ENCODE measurements around the gene TMPRSS2.

Gene TMPRSS2

GRCh38 chr21:41470054-41470453, 37.9 kb downstream of the TMPRSS2 start:
- no peak overlapping the region for H3K4me3 ChIP-seq (ENCODE audit: low read length)

GRCh38 chr21:41466024-41466820, 41.7 kb downstream of the TMPRSS2 start:
- Histone ChIP-seq H3K9me3 (ENCODE audit: low read length) (no peaks in the 10 kb centered on the region), H3K27me3 (ENCODE audit: insufficient read depth, low read length) (no peaks in the 10 kb centered on the region), H3K4me1 (ENCODE audit: insufficient read depth, low read length) (no peaks in the 10 kb centered on the region), H3K4me3 (ENCODE audit: low read length) (no peak overlapping the region), H2AFZ (ENCODE audit: low read depth, low read length) (no peak overlapping the region), H3K36me3 (ENCODE audit: insufficient read depth, low read length) (no peaks in the 10 kb centered on the region)

More at GRCh38 chr21:41470054-41470453, 37.9 kb downstream of the TMPRSS2 start:
- no peaks in the 10 kb centered on the region for H3K27me3 ChIP-seq (ENCODE audit: insufficient read depth, low read length)
- no peaks in the 10 kb centered on the region for H3K36me3 ChIP-seq (ENCODE audit: insufficient read depth, low read length)
- H3K9me3 ChIP-seq (ENCODE audit: low read length): no peaks in the 10 kb centered on the region
- no peaks in the 10 kb centered on the region for H3K4me1 ChIP-seq (ENCODE audit: insufficient read depth, low read length)
- no peak overlapping the region for H2AFZ ChIP-seq (ENCODE audit: low read depth, low read length)

DNA sequence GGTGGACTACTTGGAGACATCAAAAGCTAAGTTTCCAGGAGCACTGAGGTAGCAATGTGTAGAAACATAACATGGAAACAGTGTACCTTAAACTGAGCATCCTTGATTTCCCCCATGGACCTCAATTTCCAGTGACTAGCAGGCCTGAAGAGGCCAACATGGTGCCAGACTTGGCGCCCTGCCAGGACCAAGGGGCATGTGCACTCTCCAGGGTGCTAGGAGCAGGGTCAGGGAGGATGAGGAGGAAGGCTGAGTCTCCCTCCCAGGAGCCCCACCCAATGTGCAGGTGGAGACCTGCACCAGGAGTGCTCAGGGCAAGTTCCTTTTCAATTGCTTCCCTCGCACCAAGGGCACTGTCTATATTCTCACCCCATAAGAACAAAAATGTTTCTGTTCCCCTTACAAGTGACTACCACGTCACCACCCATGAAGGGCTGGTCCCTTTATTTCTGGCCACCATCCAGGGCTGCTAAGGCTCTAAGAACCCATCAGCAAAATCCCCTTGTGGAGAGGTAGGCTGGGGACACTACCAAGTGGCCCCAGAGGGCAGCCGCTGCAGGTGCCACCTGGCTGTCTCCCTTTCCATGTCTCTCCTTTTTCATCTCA, 42.7 kb downstream of the TMPRSS2 start:
- no peaks in the 10 kb centered on the region for H3K27me3 ChIP-seq (ENCODE audit: insufficient read depth, low read length)
- no peak overlapping the region for H3K4me3 ChIP-seq (ENCODE audit: low read length)
- H3K9me3 ChIP-seq (ENCODE audit: low read length): no peaks in the 10 kb centered on the region
- H3K4me1 ChIP-seq (ENCODE audit: insufficient read depth, low read length): no peaks in the 10 kb centered on the region
- no peak overlapping the region for H2AFZ ChIP-seq (ENCODE audit: low read depth, low read length)
- H3K36me3 ChIP-seq (ENCODE audit: insufficient read depth, low read length): no peaks in the 10 kb centered on the region

DNA sequence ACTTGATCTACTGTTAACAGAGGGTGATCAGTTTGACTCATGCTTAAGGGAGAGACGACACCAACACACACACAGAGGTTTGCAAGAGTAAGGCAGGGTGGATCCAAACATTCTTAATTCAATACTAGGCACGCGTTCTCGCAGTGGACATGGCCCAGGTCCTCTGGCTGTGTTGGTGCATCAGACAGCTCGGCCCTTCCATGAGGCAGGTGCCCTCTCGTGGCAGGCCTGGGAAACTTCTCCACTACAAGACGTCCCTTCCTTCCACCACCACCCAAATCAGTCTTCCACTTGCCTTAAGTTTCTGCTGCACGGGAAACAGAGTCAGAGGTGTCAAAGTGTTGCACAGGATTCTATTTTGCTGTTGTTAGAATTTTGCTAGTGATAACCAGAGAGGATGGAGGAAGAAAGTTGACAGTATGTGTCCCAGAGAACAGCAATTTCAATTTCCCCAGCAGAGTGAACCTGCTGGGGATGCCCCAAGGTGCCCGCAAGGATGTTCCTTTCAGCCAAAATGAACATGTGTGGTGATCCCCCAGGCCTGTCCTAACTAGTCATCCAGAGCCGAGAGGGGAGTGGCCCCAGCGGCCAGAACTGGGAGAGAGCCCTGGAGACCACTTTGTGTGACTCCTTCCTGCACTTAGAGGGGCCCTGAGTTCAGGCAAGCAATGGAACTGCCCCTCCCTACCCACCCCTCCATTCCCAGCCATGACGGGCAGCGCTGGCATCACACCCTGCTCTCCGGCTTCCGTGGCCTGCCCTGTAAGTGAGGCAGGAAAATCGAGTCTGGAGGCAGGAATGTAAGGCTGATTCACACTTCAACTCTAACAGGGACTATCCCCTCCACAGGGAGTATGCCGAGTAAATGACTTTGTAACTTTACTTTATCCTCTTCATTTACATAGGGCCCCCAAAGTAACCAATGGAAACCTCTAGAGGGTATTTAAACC, 47.1 kb downstream of the TMPRSS2 start:
- Histone ChIP-seq H3K9me3 (ENCODE audit: low read length) (no peaks in the 10 kb centered on the region), H2AFZ (ENCODE audit: low read depth, low read length) (no peak overlapping the region), H3K4me1 (ENCODE audit: insufficient read depth, low read length) (no peaks in the 10 kb centered on the region), H3K4me3 (ENCODE audit: low read length) (no peak overlapping the region), H3K27me3 (ENCODE audit: insufficient read depth, low read length) (no peaks in the 10 kb centered on the region), H3K36me3 (ENCODE audit: insufficient read depth, low read length) (no peaks in the 10 kb centered on the region)

- Histone ChIP-seq H3K4me3 (ENCODE audit: low read length) (no peak overlapping the region), H3K36me3 (ENCODE audit: insufficient read depth, low read length) (no peaks in the 10 kb centered on the region), H3K4me1 (ENCODE audit: insufficient read depth, low read length) (no peaks in the 10 kb centered on the region), H2AFZ (ENCODE audit: low read depth, low read length) (no peak overlapping the region), H3K27me3 (ENCODE audit: insufficient read depth, low read length) (no peaks in the 10 kb centered on the region), H3K9me3 (ENCODE audit: low read length) (no peaks in the 10 kb centered on the region)
These were observed 47.9 kb downstream of the TMPRSS2 start for GRCh38 chr21:41459884-41460534.

GRCh38 chr21:41458559-41458958, 49.4 kb downstream of the TMPRSS2 start:
- H3K9me3 ChIP-seq (ENCODE audit: low read length): no peaks in the 10 kb centered on the region
- no peaks in the 10 kb centered on the region for H3K27me3 ChIP-seq (ENCODE audit: insufficient read depth, low read length)
- no peak overlapping the region for H3K4me3 ChIP-seq (ENCODE audit: low read length)
- H3K4me1 ChIP-seq (ENCODE audit: insufficient read depth, low read length): no peaks in the 10 kb centered on the region
- no peaks in the 10 kb centered on the region for H3K36me3 ChIP-seq (ENCODE audit: insufficient read depth, low read length)
- H2AFZ ChIP-seq (ENCODE audit: low read depth, low read length): no peak overlapping the region

- Histone ChIP-seq H3K36me3 (ENCODE audit: insufficient read depth, low read length) (no peaks in the 10 kb centered on the region), H3K4me1 (ENCODE audit: insufficient read depth, low read length) (no peaks in the 10 kb centered on the region), H2AFZ (ENCODE audit: low read depth, low read length) (no peak overlapping the region), H3K27me3 (ENCODE audit: insufficient read depth, low read length) (no peaks in the 10 kb centered on the region), H3K4me3 (ENCODE audit: low read length) (no peak overlapping the region), H3K9me3 (ENCODE audit: low read length) (no peaks in the 10 kb centered on the region)
These were observed 49.8 kb downstream of the TMPRSS2 start for GRCh38 chr21:41458121-41458520.

DNA sequence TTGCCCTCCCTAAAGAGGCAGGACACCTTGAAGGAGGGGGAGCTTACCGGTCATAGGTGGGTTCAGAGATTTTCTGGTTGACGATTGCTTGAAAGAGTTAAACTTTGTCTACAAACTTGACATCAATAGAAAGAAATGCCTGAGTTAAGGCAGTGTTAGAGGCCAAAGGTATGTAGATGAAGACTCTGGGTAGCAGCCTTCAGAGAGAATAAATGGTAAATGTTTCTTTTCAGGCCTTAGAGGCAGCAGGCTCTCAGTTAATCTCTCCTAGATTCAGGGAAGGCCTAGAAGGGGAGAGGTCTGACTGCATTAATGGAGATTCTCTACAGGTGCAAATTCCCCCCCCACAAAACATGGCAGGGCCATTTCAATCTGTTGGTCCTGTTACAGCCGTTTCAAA, 54.2 kb downstream of the TMPRSS2 start:
- Histone ChIP-seq H3K4me3 (ENCODE audit: low read length) (no peak overlapping the region), H3K36me3 (ENCODE audit: insufficient read depth, low read length) (no peaks in the 10 kb centered on the region), H3K27me3 (ENCODE audit: insufficient read depth, low read length) (no peaks in the 10 kb centered on the region), H2AFZ (ENCODE audit: low read depth, low read length) (no peak overlapping the region), H3K9me3 (ENCODE audit: low read length) (no peaks in the 10 kb centered on the region), H3K4me1 (ENCODE audit: insufficient read depth, low read length) (no peaks in the 10 kb centered on the region)

GRCh38 chr21:41453198-41453597, 54.8 kb downstream of the TMPRSS2 start:
- no peaks in the 10 kb centered on the region for H3K36me3 ChIP-seq (ENCODE audit: insufficient read depth, low read length)
- no peaks in the 10 kb centered on the region for H3K4me1 ChIP-seq (ENCODE audit: insufficient read depth, low read length)
- H3K27me3 ChIP-seq (ENCODE audit: insufficient read depth, low read length): no peaks in the 10 kb centered on the region
- H3K9me3 ChIP-seq (ENCODE audit: low read length): no peaks in the 10 kb centered on the region
- no peak overlapping the region for H2AFZ ChIP-seq (ENCODE audit: low read depth, low read length)
- no peak overlapping the region for H3K4me3 ChIP-seq (ENCODE audit: low read length)

GRCh38 chr21:41451753-41452676, 55.9 kb downstream of the TMPRSS2 start:
- no peaks in the 10 kb centered on the region for H3K36me3 ChIP-seq (ENCODE audit: insufficient read depth, low read length)
- no peaks in the 10 kb centered on the region for H3K27me3 ChIP-seq (ENCODE audit: insufficient read depth, low read length)
- no peak overlapping the region for H3K4me3 ChIP-seq (ENCODE audit: low read length)
- H3K9me3 ChIP-seq (ENCODE audit: low read length): no peaks in the 10 kb centered on the region
- no peak overlapping the region for H2AFZ ChIP-seq (ENCODE audit: low read depth, low read length)
- no peaks in the 10 kb centered on the region for H3K4me1 ChIP-seq (ENCODE audit: insufficient read depth, low read length)

GRCh38 chr21:41449613-41450012, 58.3 kb downstream of the TMPRSS2 start:
- Histone ChIP-seq H2AFZ (ENCODE audit: low read depth, low read length) (no peak overlapping the region), H3K9me3 (ENCODE audit: low read length) (no peaks in the 10 kb centered on the region), H3K4me3 (ENCODE audit: low read length) (no peak overlapping the region), H3K27me3 (ENCODE audit: insufficient read depth, low read length) (no peaks in the 10 kb centered on the region), H3K36me3 (ENCODE audit: insufficient read depth, low read length) (no peaks in the 10 kb centered on the region), H3K4me1 (ENCODE audit: insufficient read depth, low read length) (no peaks in the 10 kb centered on the region)

GRCh38 chr21:41447356-41447755, 60.6 kb downstream of the TMPRSS2 start:
- no peak overlapping the region for H2AFZ ChIP-seq (ENCODE audit: low read depth, low read length)
- no peaks in the 10 kb centered on the region for H3K4me1 ChIP-seq (ENCODE audit: insufficient read depth, low read length)
- H3K36me3 ChIP-seq (ENCODE audit: insufficient read depth, low read length): no peaks in the 10 kb centered on the region
- no peaks in the 10 kb centered on the region for H3K9me3 ChIP-seq (ENCODE audit: low read length)
- H3K27me3 ChIP-seq (ENCODE audit: insufficient read depth, low read length): no peaks in the 10 kb centered on the region
- no peak overlapping the region for H3K4me3 ChIP-seq (ENCODE audit: low read length)
